ENCODE measurements around the gene SLC26A2. TPM values are rescaled to one million over a fixed set of nuclear protein-coding genes. Genes with fewer than 3 reads are reported as not detected.

Gene SLC26A2
- total RNA-seq, 1 donor from 2014 or later: 15.4 TPM

- no peak overlapping the region for H3K4me3 ChIP-seq (ENCODE audit: low read depth, low read length)
- peaks cover 2% of the 10 kb centered on the region for H3K36me3 ChIP-seq (ENCODE audit: control insufficient read depth, insufficient read depth, low read length)
- no peaks in the 10 kb centered on the region for H3K27me3 ChIP-seq (ENCODE audit: control insufficient read depth, insufficient read depth, low read length)
- DNase-seq (ENCODE audit: low read depth): no peak
- no peak for TF ChIP-seq CTCF (IDR thresholded peaks at IDR 0.05; ENCODE audit: insufficient read depth, low read length, poor library complexity, severe bottlenecking)
Measured at GRCh38 chr5:149975409-149975808, 14.9 kb downstream of the SLC26A2 start.

- no peak overlapping the region for H3K4me3 ChIP-seq (ENCODE audit: low read depth, low read length)
- DNase-seq (ENCODE audit: low read depth): no peak
- peaks cover 5% of the 10 kb centered on the region for H3K36me3 ChIP-seq (ENCODE audit: control insufficient read depth, insufficient read depth, low read length)
- TF ChIP-seq CTCF (IDR thresholded peaks at IDR 0.05; ENCODE audit: insufficient read depth, low read length, poor library complexity, severe bottlenecking): no peak
- no peaks in the 10 kb centered on the region for H3K27me3 ChIP-seq (ENCODE audit: control insufficient read depth, insufficient read depth, low read length)
Measured at GRCh38 chr5:149979896-149980295, 19.3 kb downstream of the SLC26A2 start.

- Histone ChIP-seq H3K4me3 (ENCODE audit: low read depth, low read length) (no peak overlapping the region), H3K27me3 (ENCODE audit: control insufficient read depth, insufficient read depth, low read length) (no peaks in the 10 kb centered on the region), H3K36me3 (ENCODE audit: control insufficient read depth, insufficient read depth, low read length) (peaks cover 5% of the 10 kb centered on the region)
- TF ChIP-seq CTCF (IDR thresholded peaks at IDR 0.05; ENCODE audit: insufficient read depth, low read length, poor library complexity, severe bottlenecking): no peak
- DNase-seq (ENCODE audit: low read depth): no peak
Measured at GRCh38 chr5:149981206-149981605, 20.6 kb downstream of the SLC26A2 start.

GRCh38 chr5:149982505-149982904, 21.9 kb downstream of the SLC26A2 start:
- no peak for DNase-seq (ENCODE audit: low read depth)
- Histone ChIP-seq H3K27me3 (ENCODE audit: control insufficient read depth, insufficient read depth, low read length) (no peaks in the 10 kb centered on the region), H3K36me3 (ENCODE audit: control insufficient read depth, insufficient read depth, low read length) (peaks cover 5% of the 10 kb centered on the region), H3K4me3 (ENCODE audit: low read depth, low read length) (no peak overlapping the region)
- no peak for TF ChIP-seq CTCF (IDR thresholded peaks at IDR 0.05; ENCODE audit: insufficient read depth, low read length, poor library complexity, severe bottlenecking)

GRCh38 chr5:149988126-149988525, 27.6 kb downstream of the SLC26A2 start:
- no peak for DNase-seq (ENCODE audit: low read depth)
- Histone ChIP-seq H3K4me3 (ENCODE audit: low read depth, low read length) (no peak overlapping the region), H3K36me3 (ENCODE audit: control insufficient read depth, insufficient read depth, low read length) (no peaks in the 10 kb centered on the region), H3K27me3 (ENCODE audit: control insufficient read depth, insufficient read depth, low read length) (no peaks in the 10 kb centered on the region)
- no peak for TF ChIP-seq CTCF (IDR thresholded peaks at IDR 0.05; ENCODE audit: insufficient read depth, low read length, poor library complexity, severe bottlenecking)

- TF ChIP-seq CTCF (IDR thresholded peaks at IDR 0.05; ENCODE audit: insufficient read depth, low read length, poor library complexity, severe bottlenecking): peak; percentile 87
- DNase-seq (ENCODE audit: low read depth): peak; percentile 25
- no peaks in the 10 kb centered on the region for H3K36me3 ChIP-seq (ENCODE audit: control insufficient read depth, insufficient read depth, low read length)
- H3K4me3 ChIP-seq (ENCODE audit: low read depth, low read length): no peak overlapping the region
- no peaks in the 10 kb centered on the region for H3K27me3 ChIP-seq (ENCODE audit: control insufficient read depth, insufficient read depth, low read length)
Measured at GRCh38 chr5:149990518-149991376, 30.2 kb downstream of the SLC26A2 start.

Data from kidney epithelial cell (primary cell).